MCF 10A (cell line): ENCODE results near the gene COPS9. TPM values are rescaled to one million over a fixed set of nuclear protein-coding genes. Genes with fewer than 3 reads are reported as not detected.

ENCODE experiments used
- BruUV-seq: library from RNA; stranded (reverse); fragments of 400-500 nt; replicated peaks from 2 replicates; lab custom pipeline; 2021; lab: Mats Ljungman, UMichigan
- CTCF ChIA-PET: fragments of 300-600 bp; sonication (Branson Sonifier 250); formaldehyde crosslinking; extraction: SDS; loops from one replicate; lab custom pipeline; 2021; ENCODE audit warnings: antibody characterized with exemption, inconsistent platforms; lab: Yijun Ruan, JAX
- POLR2A ChIA-PET: fragments of 300-600, 350-650 bp; sonication (Branson Sonifier 250); formaldehyde crosslinking; extraction: SDS; loops from one replicate; lab custom pipeline; 2020; ENCODE audit warnings: antibody characterized with exemption, inconsistent platforms; lab: Yijun Ruan, JAX
- DNase-seq: peaks from one replicate; pipeline ENCODE4 v3.0.0-alpha.2; 2018; ENCODE audit not compliant: unreplicated experiment
- H3K27ac Mint-ChIP-seq: one replicate; pipeline ENCODE4 v1.8.0; 2022; ENCODE audit warnings: mild to moderate bottlenecking, low read depth, mixed read lengths; ENCODE audit not compliant: unreplicated experiment
- H3K27me3 Mint-ChIP-seq: one replicate; pipeline ENCODE4 v1.8.0; 2022; ENCODE audit warnings: mixed read lengths; ENCODE audit not compliant: insufficient read depth, unreplicated experiment
- H3K36me3 Mint-ChIP-seq: one replicate; pipeline ENCODE4 v1.8.0; 2022; ENCODE audit warnings: mild to moderate bottlenecking, moderate library complexity, mixed read lengths; ENCODE audit not compliant: insufficient read depth, unreplicated experiment
- H3K4me1 Mint-ChIP-seq: one replicate; pipeline ENCODE4 v1.8.0; 2022; ENCODE audit warnings: mixed read lengths; ENCODE audit not compliant: insufficient read depth, unreplicated experiment
- H3K4me3 Mint-ChIP-seq: one replicate; pipeline ENCODE4 v1.8.0; 2022; ENCODE audit warnings: mild to moderate bottlenecking, moderate library complexity, mixed read lengths; ENCODE audit not compliant: unreplicated experiment
- H3K9me3 Mint-ChIP-seq: one replicate; pipeline ENCODE4 v1.8.0; 2022; ENCODE audit warnings: mixed read lengths; ENCODE audit not compliant: unreplicated experiment
- intact Hi-C: fragments of 100-400 bp; cut with micrococcal nuclease; formaldehyde crosslinking; loops from 2 replicates; pipeline ENCODE4 v1.14.1; 2022
- total RNA-seq: library from RNA; stranded (reverse); gene quantifications from 2 replicates; pipeline ENCODE4 v1.2.3, GENCODE V29; 2022
- TF ChIP-seq, protein P1 (sequence below): fragments of 200-600 bp; IDR thresholded peaks from one replicate; pipeline ENCODE4 v1.8.0; 2022; ENCODE audit warnings: antibody characterized with exemption, mild to moderate bottlenecking; ENCODE audit not compliant: unreplicated experiment

The COPS9 gene
- total RNA-seq, 1 experiment from 2014 or later, result 146 TPM

DNA sequence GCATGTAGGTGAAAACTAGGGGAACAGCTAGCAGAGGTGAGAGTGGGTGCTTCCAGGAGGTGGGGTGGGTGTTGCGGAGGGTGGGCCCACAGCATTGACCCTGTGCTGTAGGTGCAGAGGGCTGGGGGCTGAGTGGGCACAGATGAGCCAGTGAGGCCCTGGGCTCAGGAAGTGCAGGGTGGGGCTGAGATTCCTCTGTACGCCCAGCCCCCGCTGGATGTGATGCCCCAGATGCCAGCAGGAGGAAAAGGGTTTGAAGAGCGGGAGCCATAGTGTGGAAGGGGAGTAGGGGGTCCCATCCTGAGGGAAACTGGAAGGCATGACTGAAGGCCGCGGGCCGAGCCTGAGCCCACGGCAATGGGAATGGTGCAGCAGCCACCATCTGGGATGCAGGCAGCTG is 18.5 kb upstream of the COPS9 start:
- no peaks in the 10 kb centered on the region for H3K36me3 Mint-ChIP-seq
- TF ChIP-seq, protein P1, sequence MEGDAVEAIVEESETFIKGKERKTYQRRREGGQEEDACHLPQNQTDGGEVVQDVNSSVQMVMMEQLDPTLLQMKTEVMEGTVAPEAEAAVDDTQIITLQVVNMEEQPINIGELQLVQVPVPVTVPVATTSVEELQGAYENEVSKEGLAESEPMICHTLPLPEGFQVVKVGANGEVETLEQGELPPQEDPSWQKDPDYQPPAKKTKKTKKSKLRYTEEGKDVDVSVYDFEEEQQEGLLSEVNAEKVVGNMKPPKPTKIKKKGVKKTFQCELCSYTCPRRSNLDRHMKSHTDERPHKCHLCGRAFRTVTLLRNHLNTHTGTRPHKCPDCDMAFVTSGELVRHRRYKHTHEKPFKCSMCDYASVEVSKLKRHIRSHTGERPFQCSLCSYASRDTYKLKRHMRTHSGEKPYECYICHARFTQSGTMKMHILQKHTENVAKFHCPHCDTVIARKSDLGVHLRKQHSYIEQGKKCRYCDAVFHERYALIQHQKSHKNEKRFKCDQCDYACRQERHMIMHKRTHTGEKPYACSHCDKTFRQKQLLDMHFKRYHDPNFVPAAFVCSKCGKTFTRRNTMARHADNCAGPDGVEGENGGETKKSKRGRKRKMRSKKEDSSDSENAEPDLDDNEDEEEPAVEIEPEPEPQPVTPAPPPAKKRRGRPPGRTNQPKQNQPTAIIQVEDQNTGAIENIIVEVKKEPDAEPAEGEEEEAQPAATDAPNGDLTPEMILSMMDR, result no peak
- no peaks in the 10 kb centered on the region for H3K4me1 Mint-ChIP-seq
- no peak for DNase-seq
- H3K27ac Mint-ChIP-seq, result no peak overlapping the region
- no TSS peak for BruUV-seq
- H3K9me3 Mint-ChIP-seq, result peaks cover 8% of the 10 kb centered on the region
- peaks cover 37% of the 10 kb centered on the region for H3K27me3 Mint-ChIP-seq
- H3K4me3 Mint-ChIP-seq, result no peak overlapping the region
- ChIA-PET CTCF (interaction anchor here (1.4 kb wide), 1 partner anchor 285 kb away, joined by 4 read pairs; no protein-coding TSS in a partner anchor), POLR2A (no interaction called here)
- intact Hi-C loops, result loop anchor here (10.0 kb wide), 1 partner anchor 50 kb away; no protein-coding TSS in a partner anchor

DNA sequence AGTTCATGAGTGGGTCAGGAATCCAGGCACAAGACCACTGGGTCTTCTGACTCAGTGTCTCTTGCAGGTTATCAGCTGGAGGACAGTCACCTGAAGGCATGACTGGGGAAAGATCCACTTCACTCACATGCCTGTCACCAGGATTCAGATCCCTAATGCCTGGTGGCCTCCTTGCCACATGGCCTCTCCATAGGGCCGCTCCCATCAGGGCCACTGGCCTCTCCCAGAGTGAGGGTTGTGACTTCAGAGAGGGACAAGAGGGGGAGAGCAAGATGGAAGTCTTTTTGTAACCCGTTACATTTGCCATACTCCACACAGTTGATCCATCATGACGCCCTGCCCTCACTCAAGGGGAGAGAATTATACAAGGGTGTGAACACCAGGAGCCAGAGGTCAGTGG is 17.3 kb upstream of the COPS9 start:
- BruUV-seq, result no TSS peak
- Mint-ChIP-seq H3K9me3 (peaks cover 8% of the 10 kb centered on the region), H3K27me3 (peaks cover 37% of the 10 kb centered on the region), H3K27ac (no peak overlapping the region), H3K36me3 (no peaks in the 10 kb centered on the region), H3K4me1 (no peaks in the 10 kb centered on the region), H3K4me3 (no peak overlapping the region)
- no peak for DNase-seq
- intact Hi-C loops, result loop anchor here (10.0 kb wide), 1 partner anchor 51 kb away; no protein-coding TSS in a partner anchor
- POLR2A ChIA-PET, result no interaction called here
- CTCF ChIA-PET, result interaction anchor here (0.8 kb wide), 1 partner anchor 10 kb away, joined by 3 read pairs; no protein-coding TSS in a partner anchor
- TF ChIP-seq, protein P1, result no peak

DNA sequence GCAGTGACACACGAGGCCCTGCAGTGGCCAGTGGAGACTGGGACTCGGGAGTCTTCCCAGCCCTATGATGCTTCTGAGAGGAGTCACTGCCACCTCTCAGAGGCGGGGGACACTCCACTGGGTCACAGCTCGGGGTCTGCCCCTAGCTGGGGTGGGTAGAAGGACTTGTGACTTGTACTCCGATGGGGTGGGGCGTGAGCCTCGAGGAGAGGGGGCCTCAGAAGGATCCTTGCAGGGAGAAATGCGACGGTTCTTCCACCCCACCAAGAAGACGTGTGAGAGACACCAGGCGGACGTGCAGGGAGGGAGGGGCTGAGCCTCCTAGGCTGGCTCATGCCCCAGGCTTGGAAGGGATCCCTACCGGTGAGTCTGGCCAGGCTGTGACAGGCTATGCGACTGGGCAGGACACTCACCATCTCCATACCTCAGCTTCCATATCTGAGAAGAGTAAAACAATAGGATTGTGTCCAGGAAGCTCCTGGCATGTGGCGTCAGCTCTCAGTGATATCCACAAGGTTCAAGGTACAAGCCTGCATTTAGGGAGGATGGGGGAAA is 15.4 kb upstream of the COPS9 start:
- CTCF ChIA-PET, result interaction anchor here (0.6 to 2.8 kb wide), 17 partner anchors 12 to 346 kb away, joined by 3 to 10 read pairs (median 3); no protein-coding TSS in a partner anchor
- Mint-ChIP-seq H3K4me3 (no peak overlapping the region), H3K9me3 (peaks cover 14% of the 10 kb centered on the region), H3K27ac (no peak overlapping the region), H3K27me3 (peaks cover 37% of the 10 kb centered on the region), H3K36me3 (no peaks in the 10 kb centered on the region), H3K4me1 (no peaks in the 10 kb centered on the region)
- intact Hi-C loops, result loop anchor here (10.0 kb wide), 1 partner anchor 53 kb away; no protein-coding TSS in a partner anchor
- no TSS peak for BruUV-seq
- no peak for DNase-seq
- TF ChIP-seq, protein P1, result no peak
- POLR2A ChIA-PET, result interaction anchor here (1.2 kb wide), 1 partner anchor 126 kb away, joined by 5 read pairs; the partner anchor contains the start of gene NDUFA10

DNA sequence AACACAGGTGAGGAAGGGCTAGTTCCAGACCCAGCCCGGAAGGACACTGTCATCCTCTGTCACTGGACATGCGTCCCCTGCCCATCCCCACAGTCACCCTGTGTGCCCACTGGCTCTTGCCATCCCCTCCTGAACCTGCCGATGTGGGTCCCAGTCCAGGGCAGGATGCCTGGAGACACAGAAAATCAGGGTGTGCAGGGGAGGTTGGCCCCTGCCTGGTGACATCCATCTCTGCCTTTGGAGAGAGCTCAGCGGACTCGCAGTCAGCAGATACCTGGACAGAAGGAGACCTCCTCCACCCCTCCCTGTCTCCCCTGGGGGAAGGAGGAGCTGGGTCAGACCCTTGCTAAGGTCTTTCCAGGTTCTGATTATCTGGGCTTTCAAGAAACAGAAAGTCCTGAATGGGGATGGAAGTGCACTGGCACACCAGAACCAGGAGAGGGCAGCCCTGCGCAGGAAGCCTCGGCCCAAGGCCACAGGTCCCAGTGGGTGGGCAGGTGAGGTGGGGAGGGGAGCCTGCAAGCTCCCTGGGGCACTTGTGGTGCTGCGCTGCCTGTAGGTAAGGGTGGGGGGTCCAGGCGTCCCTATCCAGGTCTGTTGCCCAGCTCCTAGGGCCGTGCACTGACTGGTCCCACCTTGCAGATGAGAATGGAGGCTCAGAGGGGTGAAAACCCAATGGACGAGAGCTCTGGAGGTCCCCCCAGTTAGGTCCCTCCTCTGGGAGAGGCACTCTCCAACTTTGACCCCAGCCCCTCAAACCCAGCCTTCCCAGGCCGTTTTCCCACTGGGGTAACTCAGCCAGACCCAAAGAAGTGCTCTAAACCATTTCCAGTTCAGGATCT is 14.1 kb upstream of the COPS9 start:
- ChIA-PET CTCF (interaction anchor here (0.6 to 2.8 kb wide), 28 partner anchors 10 to 1235 kb away, joined by 3 to 10 read pairs (median 4); no protein-coding TSS in a partner anchor), POLR2A (no interaction called here)
- intact Hi-C loops, result loop anchor here (1.0 to 10.0 kb wide), 2 partner anchors 55 to 83 kb away; no protein-coding TSS in a partner anchor
- TF ChIP-seq, protein P1, result peak; percentile 83
- Mint-ChIP-seq H3K4me3 (no peak overlapping the region), H3K36me3 (no peaks in the 10 kb centered on the region), H3K4me1 (no peaks in the 10 kb centered on the region), H3K9me3 (peaks cover 14% of the 10 kb centered on the region), H3K27me3 (peaks cover 37% of the 10 kb centered on the region), H3K27ac (no peak overlapping the region)
- DNase-seq, result peak; percentile 50
- no TSS peak for BruUV-seq
